Endodermal cell (in vitro differentiated cells): ENCODE results near the gene OSBPL3. TPM values are rescaled to one million over a fixed set of nuclear protein-coding genes. Genes with fewer than 3 reads are reported as not detected.

ENCODE experiments used
- DNase-seq: peaks from one replicate; pipeline ENCODE4 v3.0.0-alpha.2; 2017
- H3K27ac ChIP-seq: 2 replicates; pipeline ENCODE4 v1.5.1; 2013; ENCODE audit warnings: mild to moderate bottlenecking, low read depth, low read length, moderate library complexity
- H3K27me3 ChIP-seq: 2 replicates; pipeline ENCODE4 v1.6.1; 2013; ENCODE audit warnings: mild to moderate bottlenecking, low read length, moderate library complexity; ENCODE audit not compliant: insufficient read depth, control insufficient read depth, poor library complexity, severe bottlenecking
- H3K36me3 ChIP-seq: 2 replicates; pipeline ENCODE4 v1.7.0; 2013; ENCODE audit warnings: mild to moderate bottlenecking, low read length, moderate library complexity; ENCODE audit not compliant: control insufficient read depth, insufficient read depth
- H3K4me1 ChIP-seq: one replicate; pipeline ENCODE4 v1.7.0; 2013; ENCODE audit warnings: low read length; ENCODE audit not compliant: control insufficient read depth, insufficient read depth
- H3K4me3 ChIP-seq: 2 replicates; pipeline ENCODE4 v1.5.1; 2013; ENCODE audit warnings: mild to moderate bottlenecking, low read length, moderate library complexity
- H3K9ac ChIP-seq: 2 replicates; pipeline ENCODE4 v1.6.1; 2013; ENCODE audit warnings: mild to moderate bottlenecking, low read length, moderate library complexity; ENCODE audit not compliant: poor library complexity, severe bottlenecking; ENCODE audit errors: extremely low read depth
- H3K9me3 ChIP-seq: 2 replicates; pipeline ENCODE4 v1.6.1; 2013; ENCODE audit warnings: mild to moderate bottlenecking, low read length, moderate library complexity; ENCODE audit not compliant: control insufficient read depth
- H3K27ac Mint-ChIP-seq: 2 replicates; pipeline ENCODE4 v1.8.0; 2020; ENCODE audit warnings: mixed read lengths
- H3K27me3 Mint-ChIP-seq: 2 replicates; pipeline ENCODE4 v1.8.0; 2021; ENCODE audit warnings: mild to moderate bottlenecking, mixed read lengths; ENCODE audit not compliant: insufficient read depth
- H3K36me3 Mint-ChIP-seq: 2 replicates; pipeline ENCODE4 v1.8.0; 2020; ENCODE audit warnings: low read depth, mixed read lengths
- H3K4me1 Mint-ChIP-seq: 2 replicates; pipeline ENCODE4 v1.8.0; 2020; ENCODE audit warnings: mixed read lengths
- H3K4me3 Mint-ChIP-seq: 2 replicates; pipeline ENCODE4 v1.8.0; 2020; ENCODE audit warnings: mild to moderate bottlenecking, moderate library complexity, mixed read lengths
- H3K9me3 Mint-ChIP-seq: 2 replicates; pipeline ENCODE4 v1.8.0; 2020; ENCODE audit warnings: mild to moderate bottlenecking, mixed read lengths
- WGBS, 2 experiments: methylation state at CpG; one replicate each; pipeline versions ENCODE4 v1.1.5 to v1.1.7; 2013; ENCODE audit warnings: missing lambda C conversion rate in 2 of 2, mixed read lengths in 1 of 2; ENCODE audit not compliant: insufficient coverage in 1 of 2, insufficient read length in 1 of 2; 5-methylcytosine and 5-hydroxymethylcytosine counted together
- total RNA-seq, 2 donors: library from RNA; stranded (reverse); fragmentation: NEBNext Ultra II Directional in 1 of 2; extraction: Animal tissue kit (Norgen Biotek cat#: 25700) in 1 of 2; gene quantifications; 2 replicates in 1 of 2; 3 replicates in 1 of 2; pipeline ENCODE4 v1.2.1, GENCODE V29; 2021
- TF ChIP-seq, protein P1 (sequence below): fragments of 200-600 bp; sonication (generic); conservative IDR thresholded peaks from 2 replicates; pipeline ENCODE4 v1.5.0; 2021; ENCODE audit warnings: antibody characterized with exemption, mild to moderate bottlenecking

OSBPL3 gene
- total RNA-seq, 2 donors from 2014 or later = 9.8 to 11.3 TPM

- H3K27ac ChIP-seq = no peak overlapping the region
- 88% methylated on average over 2 of the region's 2 CpGs; no CpG with 5 or more reads in 1 of the 2 experiments for WGBS, 2 experiments
- no peaks in the 10 kb centered on the region for H3K36me3 ChIP-seq
- no peak overlapping the region for H3K9ac ChIP-seq
- Mint-ChIP-seq H3K36me3 (no peaks in the 10 kb centered on the region), H3K4me1 (peaks cover 23% of the 10 kb centered on the region), H3K27me3 (no peaks in the 10 kb centered on the region), H3K27ac (no peak overlapping the region), H3K9me3 (no peaks in the 10 kb centered on the region), H3K4me3 (no peak overlapping the region)
- H3K27me3 ChIP-seq = no peaks in the 10 kb centered on the region
- TF ChIP-seq, protein P1, sequence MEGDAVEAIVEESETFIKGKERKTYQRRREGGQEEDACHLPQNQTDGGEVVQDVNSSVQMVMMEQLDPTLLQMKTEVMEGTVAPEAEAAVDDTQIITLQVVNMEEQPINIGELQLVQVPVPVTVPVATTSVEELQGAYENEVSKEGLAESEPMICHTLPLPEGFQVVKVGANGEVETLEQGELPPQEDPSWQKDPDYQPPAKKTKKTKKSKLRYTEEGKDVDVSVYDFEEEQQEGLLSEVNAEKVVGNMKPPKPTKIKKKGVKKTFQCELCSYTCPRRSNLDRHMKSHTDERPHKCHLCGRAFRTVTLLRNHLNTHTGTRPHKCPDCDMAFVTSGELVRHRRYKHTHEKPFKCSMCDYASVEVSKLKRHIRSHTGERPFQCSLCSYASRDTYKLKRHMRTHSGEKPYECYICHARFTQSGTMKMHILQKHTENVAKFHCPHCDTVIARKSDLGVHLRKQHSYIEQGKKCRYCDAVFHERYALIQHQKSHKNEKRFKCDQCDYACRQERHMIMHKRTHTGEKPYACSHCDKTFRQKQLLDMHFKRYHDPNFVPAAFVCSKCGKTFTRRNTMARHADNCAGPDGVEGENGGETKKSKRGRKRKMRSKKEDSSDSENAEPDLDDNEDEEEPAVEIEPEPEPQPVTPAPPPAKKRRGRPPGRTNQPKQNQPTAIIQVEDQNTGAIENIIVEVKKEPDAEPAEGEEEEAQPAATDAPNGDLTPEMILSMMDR = no peak
- H3K9me3 ChIP-seq = no peaks in the 10 kb centered on the region
- H3K4me1 ChIP-seq = no peaks in the 10 kb centered on the region
- no peak overlapping the region for H3K4me3 ChIP-seq
- no peak for DNase-seq
Measured at GRCh38 chr7:24879291-24879690, 100.7 kb downstream of the OSBPL3 start.

DNA sequence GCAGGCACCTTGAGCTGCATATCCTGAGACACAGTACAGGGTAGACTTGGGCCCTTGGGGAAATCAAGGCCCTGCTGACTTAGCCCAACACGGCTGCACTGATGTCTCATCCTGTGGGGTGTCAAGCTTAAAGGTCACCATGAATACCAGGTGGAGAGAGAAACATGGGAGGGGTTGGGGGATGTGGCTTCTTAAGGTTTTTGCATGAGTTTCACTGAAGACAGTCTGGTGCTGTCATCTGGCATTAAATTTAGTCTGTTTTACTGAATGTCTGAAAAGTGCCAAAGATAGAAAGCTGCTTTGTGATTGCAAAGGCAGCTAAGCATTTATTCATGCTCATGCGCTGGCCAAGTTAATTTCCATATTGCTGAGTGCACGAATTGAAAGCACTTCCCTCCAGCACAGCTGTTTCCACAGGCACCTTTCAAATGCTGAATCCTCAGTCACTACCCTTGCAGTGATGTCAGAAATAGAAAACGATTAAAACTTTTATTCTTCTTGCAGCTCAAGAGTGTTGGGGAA is 102.1 kb downstream of the OSBPL3 start:
- H3K9me3 Mint-ChIP-seq = no peaks in the 10 kb centered on the region
- no peaks in the 10 kb centered on the region for H3K36me3 ChIP-seq
- 27 to 46% methylated on average over 3 to 4 of the region's 4 CpGs for WGBS, 2 experiments
- H3K9ac ChIP-seq = no peak overlapping the region
- no peaks in the 10 kb centered on the region for H3K9me3 ChIP-seq
- peaks cover 5% of the 10 kb centered on the region for H3K4me1 ChIP-seq
- no peak overlapping the region for H3K4me3 Mint-ChIP-seq
- no peak for DNase-seq
- no peaks in the 10 kb centered on the region for H3K36me3 Mint-ChIP-seq
- no peak overlapping the region for H3K27ac ChIP-seq
- H3K27ac Mint-ChIP-seq = no peak overlapping the region
- TF ChIP-seq, protein P1 = no peak
- H3K4me3 ChIP-seq = no peak overlapping the region
- no peaks in the 10 kb centered on the region for H3K27me3 ChIP-seq
- peaks cover 29% of the 10 kb centered on the region for H3K4me1 Mint-ChIP-seq
- no peaks in the 10 kb centered on the region for H3K27me3 Mint-ChIP-seq

DNA sequence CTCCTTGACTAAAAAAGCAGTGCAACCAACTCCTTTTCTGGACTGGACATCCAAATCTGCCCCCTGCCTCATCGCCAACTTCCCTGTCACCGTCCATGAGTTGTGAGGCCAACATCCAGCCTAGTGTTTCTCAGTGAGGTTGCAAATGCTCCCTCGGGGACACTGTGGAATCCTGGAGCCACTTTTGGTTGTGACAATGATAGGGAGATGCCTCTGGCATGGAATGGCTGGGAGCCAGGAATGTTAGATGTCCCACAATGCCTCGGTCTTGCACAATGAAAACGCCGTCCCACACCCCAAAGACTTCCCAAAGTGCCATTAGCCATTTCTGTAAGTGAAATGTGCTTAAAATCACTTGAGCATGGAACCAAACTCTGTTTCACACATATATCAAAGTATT is 105.2 kb downstream of the OSBPL3 start:
- no peak overlapping the region for H3K4me3 Mint-ChIP-seq
- no peaks in the 10 kb centered on the region for H3K36me3 Mint-ChIP-seq
- WGBS, 2 experiments = 90 to 93% methylated on average over 5 to 6 of the region's 6 CpGs
- no peak for DNase-seq
- H3K9me3 Mint-ChIP-seq = no peaks in the 10 kb centered on the region
- Histone ChIP-seq H3K4me1 (peaks cover 5% of the 10 kb centered on the region), H3K9me3 (no peaks in the 10 kb centered on the region), H3K9ac (no peak overlapping the region), H3K36me3 (no peaks in the 10 kb centered on the region), H3K27ac (no peak overlapping the region), H3K27me3 (no peaks in the 10 kb centered on the region), H3K4me3 (no peak overlapping the region)
- H3K4me1 Mint-ChIP-seq = peaks cover 29% of the 10 kb centered on the region
- H3K27ac Mint-ChIP-seq = no peak overlapping the region
- no peaks in the 10 kb centered on the region for H3K27me3 Mint-ChIP-seq
- TF ChIP-seq, protein P1 = no peak
